GM21360 (cell line): Measurements from ENCODE around the gene FBLN1.

Experiments
- ATAC-seq: cut with Tn5 transposase; IDR thresholded peaks from one replicate; pipeline ENCODE4 v1.9.1; 2021; ENCODE audit warnings: mild to moderate bottlenecking, moderate library complexity; ENCODE audit not compliant: unreplicated experiment

Gene FBLN1

DNA sequence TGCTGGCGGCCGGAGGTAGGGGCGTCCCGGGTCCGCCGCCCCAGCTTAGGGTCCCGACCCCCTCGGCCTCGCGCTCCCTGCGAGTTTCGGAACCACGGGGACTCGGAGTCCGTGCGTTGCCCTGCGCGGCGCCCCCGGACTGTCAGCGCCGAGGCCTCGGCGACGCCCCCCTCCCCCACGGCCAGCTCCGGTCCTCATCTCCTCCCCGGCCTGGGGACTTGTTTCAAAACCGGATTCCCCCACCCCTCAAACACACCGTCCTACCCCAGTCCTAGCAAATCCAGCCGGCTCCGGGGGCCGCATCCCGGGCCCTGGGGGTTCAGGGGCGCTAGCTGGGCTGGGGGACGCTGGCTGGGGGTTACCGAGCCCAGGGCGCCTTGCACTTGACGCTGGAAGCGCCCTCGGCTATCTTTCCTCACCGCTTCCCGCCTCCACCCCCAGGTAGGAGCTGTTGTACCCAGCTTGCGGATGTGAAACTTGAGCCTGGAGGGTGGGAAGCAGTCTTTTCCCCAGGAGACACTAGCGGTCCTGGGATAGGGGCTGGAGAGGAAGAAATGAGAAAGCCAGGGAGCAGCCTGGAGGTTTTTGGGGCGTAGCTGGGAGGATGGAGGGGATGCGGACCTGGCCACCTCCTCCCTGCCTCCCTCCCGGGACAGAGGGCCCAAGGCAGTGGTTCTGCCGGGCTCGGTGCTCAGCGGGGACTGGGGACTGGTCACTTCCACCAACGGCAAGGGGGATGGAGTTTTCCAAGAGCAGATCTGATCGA lies 550 bp downstream of the FBLN1 start:
- no peak for ATAC-seq

DNA sequence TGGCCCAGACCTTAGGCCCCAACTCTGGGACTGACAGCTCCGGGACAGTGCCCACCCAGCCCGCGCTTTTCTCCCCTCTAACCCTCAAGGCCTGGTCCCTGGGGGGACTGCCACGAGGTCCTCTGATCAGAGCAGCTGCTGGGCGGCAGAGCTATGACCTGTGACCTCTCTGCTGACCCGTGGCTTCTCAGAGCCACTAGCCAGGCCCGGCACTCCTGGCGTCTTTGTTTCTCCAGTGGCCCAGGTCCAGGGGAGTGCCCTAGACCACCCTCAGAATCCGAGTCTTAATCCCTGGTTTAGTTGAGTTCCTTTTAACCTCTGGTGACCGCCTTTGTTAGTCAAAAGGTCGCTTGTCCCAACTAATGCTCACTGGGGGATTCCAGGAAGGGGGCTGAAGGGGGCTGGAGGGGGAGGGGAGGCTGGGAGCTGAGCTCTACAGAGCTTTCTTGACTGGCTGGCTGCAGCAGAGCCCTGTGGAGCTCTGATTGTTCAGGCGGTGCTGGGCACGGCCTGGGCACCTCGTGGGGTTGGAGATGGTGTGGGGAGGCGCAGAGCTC lies 1.2 kb downstream of the FBLN1 start:
- no peak for ATAC-seq

DNA sequence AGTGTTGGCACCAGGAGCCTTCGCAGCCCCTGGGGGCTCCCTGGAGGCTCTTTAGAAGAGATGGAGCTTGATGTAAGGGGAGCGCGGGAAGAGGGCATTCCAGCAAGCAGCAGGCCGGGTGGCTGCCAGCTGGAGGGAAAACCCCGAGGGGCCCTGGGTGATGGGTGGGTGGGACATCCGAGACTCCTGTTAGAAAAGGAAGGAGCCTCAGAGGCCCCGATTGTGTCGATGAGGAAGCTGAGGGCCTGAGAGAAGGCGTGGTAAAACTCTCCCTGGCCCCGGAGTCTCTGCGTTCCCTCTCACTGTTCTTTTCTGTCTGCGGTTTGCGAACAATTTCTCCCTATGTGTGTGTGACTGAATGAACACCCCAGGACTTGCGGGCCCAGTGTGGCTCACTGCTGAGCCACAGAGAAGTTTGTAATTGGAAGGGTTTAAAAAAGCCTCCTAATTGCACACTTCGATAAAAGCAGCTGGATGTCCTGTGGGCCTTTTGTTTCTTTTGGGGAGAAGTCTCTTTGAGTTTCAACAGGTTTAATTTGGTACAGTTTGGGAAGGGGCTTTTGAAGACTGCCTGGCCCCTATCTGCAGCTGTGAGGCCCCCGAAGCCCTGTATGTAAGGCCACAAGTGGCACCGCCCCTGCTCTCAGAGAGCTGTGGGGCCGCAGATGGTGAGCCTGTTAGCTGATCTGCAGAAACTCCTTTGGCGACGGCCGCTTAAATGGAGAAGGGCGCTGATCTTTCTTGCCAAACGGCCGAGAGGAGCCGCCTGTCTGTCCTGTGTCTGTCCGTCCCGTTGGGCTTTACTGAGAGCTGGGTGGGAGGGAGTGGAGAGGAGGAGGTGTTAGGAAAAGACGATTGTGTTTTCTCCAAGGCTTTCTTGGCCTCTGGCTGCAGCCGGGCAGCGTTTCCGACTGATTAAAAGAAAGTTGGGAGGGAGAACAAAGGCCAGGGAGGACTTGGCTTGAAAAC lies 2.0 kb downstream of the FBLN1 start:
- ATAC-seq: no peak

DNA sequence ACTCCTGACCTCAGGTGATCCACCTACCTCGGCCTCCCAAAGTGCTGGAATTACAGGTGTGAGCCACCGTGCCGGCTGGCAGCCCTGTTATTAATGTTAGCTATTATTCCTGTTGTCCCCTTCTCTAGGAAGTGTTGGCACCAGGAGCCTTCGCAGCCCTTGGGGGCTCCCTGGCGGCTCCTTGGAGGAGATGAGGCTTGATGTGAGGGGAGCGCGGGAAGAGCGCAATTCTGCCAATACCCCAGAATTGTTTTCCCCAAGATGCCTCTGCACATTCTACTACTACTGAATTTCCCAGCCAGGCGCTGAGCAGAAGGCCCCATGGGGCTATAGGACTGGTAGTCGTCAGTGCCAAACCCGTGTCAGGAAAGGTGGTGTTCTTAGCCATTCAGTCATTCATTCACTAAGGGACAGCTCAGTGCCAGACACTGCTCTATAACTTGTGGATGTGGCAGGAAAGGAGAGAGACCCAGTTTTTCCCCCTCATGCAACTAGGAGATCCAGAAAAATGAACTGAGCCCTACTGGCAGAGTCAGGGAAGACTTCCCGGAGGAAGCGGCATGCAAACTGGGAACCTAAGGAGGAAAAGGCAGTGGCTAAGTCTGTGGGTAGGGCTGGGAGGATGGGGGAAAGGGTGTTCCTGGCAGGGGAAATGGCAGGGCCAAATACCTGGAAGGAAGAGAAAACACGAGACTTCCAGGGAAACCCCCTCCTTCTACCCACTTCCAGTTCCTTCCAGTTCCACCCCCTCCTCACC lies 3.5 kb downstream of the FBLN1 start:
- ATAC-seq: no peak

- no peak for ATAC-seq
Observed at GRCh38 chr22:45506816-45507360, 4.2 kb downstream of the FBLN1 start.

GRCh38 chr22:45507798-45508197 lies 5.1 kb downstream of the FBLN1 start:
- no peak for ATAC-seq

DNA sequence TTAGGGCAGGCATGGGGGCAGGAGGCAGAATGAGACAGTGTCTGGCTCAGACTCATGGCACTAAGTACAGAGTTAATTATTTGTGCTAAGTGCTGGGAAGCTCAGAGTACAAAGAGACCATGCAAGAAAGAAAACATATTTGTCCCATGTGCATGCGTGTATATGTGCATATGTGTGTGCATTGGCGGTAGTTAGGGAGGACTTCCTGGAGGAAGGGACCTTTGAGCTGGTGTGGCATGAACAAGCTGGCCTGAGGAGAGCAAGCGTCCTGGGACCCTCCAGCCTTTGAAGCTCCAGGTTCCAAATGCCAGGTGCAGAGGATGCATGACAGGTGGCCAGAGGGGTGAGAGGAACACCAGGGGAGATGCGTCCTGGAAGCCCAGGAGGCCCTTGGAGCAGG lies 6.1 kb downstream of the FBLN1 start:
- ATAC-seq: no peak

DNA sequence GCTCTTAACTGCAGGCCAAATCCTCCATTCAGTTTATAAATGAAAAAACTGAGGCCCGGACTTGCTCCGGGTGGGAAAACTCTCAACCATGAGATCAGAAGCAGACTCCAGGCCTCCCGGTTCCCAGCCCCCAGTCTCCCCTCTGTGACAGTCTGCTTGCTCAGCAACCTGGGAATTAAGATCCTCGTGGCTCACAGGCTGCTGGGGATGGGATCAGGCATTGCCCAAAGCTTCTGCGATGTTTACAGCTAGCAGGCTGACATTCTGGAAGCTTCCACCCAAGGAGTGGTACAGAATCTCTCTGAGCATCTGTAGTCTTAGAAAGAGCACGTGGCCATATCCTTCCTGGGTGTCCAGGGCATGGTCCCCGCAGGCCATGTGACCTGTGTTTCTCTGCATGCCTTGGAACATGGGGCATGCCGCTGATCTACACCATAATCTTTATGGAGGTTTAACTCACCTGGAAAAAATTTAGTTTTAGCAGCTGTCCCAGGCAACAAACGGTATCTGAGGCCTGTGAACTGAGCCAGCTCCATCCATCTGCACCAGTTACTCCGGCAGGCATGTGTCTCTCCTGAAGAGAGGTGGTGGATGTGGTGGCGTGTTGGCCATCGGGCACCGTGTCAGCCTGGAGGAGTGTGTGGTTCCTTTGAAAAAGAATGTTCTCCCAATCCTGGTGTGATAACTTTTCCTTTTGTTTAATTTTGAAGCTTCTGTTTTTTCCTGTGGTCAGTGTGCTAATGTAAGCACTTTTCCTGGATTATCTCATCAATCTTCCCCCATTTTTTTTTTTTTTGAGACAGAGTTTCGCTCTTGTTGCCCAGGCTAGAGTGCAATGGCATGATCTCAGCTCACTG lies 7.9 kb downstream of the FBLN1 start:
- no peak for ATAC-seq

- ATAC-seq: no peak
Observed at GRCh38 chr22:45511847-45512261, 9.2 kb downstream of the FBLN1 start.

DNA sequence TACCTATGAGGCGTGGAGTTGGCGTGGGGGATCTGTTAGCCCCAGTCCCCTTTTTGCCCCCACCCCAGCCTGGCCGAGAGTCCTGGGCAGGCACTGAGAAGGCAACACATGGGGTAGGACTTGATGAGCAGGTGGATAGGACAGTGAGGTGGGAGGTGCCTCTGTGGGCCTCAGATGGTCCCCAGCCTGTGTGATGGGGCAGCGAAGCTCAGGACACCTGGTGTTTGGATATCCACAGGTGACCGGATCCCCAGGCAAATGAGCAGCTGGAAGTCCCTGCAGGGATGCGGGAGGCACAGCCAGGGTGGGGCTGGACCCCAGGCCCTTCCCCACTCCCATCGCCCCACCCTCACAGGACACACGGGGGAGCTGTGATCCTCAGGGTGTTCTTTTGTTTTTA lies 9.7 kb downstream of the FBLN1 start:
- no peak for ATAC-seq

DNA sequence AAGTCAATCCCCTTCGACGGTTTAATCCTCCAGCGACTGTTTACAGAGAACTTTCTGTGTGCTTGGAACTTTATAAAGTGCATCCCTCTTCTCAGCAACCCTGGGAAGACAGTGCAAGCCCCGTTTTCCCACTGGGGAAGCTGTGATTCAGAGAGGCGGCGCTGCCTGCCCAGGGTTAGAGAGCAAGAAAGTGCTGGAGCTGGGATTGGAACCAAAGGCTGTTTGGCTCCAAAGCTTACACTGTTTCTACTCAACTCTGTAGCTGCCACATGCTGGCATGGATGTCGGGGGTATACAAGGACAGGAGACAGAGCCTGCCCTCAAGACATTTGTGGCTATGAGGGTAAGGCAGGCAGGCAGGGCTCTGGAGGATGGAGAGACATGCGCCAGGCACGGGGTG lies 13.0 kb downstream of the FBLN1 start:
- ATAC-seq: no peak

DNA sequence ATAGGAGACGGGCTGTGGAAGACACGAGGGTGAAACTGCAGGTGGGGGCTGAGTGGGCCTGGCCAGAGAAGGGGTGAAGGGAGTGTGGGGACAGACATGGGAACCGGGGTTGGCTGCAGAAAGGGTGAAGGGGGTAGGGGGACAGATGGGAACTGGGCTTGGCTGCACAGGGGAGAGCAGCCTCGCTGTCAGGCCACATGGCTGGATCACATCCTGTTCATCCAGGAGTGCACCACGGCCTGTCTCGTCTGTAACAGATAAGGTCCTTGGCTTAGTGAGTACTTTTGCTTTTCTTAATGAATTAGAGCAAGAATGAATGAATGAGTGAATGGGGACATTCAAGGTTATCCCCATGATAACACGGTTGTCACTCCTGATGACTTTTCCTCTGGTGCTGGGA lies 13.5 kb downstream of the FBLN1 start:
- no peak for ATAC-seq

GRCh38 chr22:45516923-45517675 lies 14.4 kb downstream of the FBLN1 start:
- no peak for ATAC-seq

DNA sequence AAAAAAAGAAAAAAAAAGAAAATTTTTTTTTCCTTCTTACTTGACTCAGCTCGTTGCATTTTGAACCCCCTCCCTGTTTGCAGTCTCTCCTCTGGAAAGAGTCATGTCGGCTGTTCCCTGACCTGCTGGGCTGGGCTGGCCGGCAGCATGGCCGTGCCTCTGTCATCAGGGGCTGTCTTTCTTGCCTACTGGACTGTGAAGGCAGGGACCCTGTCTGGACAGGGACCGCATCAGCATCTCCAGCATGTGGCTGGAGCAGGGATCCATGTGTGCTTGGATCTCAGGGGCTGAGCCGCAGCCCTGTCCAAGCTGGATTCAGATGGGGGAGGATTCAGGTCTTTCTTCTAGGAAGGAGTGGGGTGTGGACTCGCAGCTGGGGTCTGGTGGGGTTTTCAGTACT lies 15.5 kb downstream of the FBLN1 start:
- ATAC-seq: no peak

- ATAC-seq: no peak
Observed at GRCh38 chr22:45518580-45518991, 15.9 kb downstream of the FBLN1 start.

DNA sequence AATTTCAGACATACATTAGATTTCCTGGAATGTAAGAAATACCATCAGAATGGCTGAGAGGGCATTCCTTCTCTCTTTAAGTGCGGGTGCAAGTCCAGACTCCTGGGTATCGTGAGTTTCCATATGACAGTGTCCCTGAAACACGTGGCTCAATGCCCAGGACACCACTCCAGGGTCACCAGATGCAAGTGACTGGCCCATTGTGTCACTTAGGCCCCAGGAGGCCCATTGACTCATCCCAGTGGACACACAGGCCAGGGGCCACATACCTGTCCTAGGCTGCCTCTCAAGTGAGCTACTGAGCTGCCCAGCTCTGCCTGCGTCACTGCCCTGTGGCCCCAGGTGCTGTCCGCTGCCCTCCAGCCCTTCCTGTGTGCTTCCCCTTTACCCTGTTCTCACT lies 18.5 kb downstream of the FBLN1 start:
- no peak for ATAC-seq

DNA sequence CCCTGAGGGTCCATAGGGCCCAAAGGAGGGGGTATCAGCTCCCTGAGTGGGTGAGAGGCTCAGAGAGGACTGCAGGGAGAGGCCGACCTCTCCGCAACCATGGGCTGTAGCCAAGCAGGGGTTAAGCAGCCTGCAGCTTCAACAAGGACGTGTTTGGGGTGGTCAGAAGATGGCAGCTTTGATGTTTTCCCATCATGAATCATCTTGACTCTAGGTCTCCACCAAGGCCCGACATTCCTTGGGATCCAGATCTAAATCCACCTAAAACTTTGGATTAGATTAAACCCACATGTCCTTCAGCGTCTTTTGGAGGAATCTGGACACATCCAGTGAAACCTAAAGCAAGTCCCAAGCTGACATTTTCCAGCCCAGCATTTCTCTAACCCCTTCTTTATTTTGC lies 19.8 kb downstream of the FBLN1 start:
- ATAC-seq: no peak

DNA sequence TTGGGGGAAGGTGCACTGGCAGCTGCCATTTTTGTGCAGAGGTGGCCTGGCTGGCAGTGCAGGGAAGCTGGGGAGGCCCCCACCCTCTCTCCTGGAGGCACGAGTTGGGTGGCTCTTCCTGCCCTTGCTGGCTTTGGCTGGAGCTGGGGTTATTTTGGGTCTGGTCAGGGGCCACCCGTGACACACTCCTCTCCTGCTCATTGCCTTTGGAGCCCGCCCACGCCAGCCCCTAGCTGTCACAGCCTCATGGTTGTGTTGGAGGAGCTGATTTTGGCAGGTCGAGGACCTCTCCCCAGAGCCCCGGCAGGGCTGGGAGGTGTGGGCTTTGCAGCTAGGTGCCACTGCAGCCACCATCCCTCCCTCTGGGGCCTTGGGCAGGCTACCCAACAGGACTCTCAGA lies 21.5 kb downstream of the FBLN1 start:
- no peak for ATAC-seq

GRCh38 chr22:45524966-45525365 lies 22.3 kb downstream of the FBLN1 start:
- no peak for ATAC-seq
